NCI-H345 treated with DMSO at 0.1 percent for 48 hours (cell line): ENCODE data around the gene HOXA7.
A peak's percentile ranks its signal among the peaks of the same experiment; 100 is the strongest.

Experiments used
- DNase-seq: peaks from one replicate; lab custom pipeline; 2025; ENCODE audit not compliant: unreplicated experiment; lab: John Stamatoyannopoulos, UW

HOXA7 gene

DNA sequence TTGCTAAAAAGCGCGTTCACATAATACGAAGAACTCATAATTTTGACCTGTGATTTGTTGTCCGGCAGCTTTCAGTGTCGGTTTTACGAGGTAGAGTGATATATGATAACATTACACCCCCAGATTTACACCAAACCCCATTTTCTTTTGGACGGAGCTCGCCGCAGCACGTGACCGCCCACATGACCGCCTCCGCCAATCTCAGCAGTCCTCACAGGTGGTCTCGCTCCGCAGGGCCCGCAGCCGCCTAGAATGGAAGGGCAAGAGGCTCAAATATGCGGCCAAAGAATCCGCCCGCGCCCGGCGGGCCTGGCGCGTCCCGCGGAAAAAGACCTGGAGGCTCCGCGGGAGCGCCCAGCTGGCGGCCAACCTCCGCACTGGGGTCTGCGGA is at the start of gene HOXA7:
Gene HOXA7 (minus strand): TSS at position 168 of the 391 bp plus-strand sequence. CDS start 130 bp downstream, at position 38.
- no peak for DNase-seq

DNA sequence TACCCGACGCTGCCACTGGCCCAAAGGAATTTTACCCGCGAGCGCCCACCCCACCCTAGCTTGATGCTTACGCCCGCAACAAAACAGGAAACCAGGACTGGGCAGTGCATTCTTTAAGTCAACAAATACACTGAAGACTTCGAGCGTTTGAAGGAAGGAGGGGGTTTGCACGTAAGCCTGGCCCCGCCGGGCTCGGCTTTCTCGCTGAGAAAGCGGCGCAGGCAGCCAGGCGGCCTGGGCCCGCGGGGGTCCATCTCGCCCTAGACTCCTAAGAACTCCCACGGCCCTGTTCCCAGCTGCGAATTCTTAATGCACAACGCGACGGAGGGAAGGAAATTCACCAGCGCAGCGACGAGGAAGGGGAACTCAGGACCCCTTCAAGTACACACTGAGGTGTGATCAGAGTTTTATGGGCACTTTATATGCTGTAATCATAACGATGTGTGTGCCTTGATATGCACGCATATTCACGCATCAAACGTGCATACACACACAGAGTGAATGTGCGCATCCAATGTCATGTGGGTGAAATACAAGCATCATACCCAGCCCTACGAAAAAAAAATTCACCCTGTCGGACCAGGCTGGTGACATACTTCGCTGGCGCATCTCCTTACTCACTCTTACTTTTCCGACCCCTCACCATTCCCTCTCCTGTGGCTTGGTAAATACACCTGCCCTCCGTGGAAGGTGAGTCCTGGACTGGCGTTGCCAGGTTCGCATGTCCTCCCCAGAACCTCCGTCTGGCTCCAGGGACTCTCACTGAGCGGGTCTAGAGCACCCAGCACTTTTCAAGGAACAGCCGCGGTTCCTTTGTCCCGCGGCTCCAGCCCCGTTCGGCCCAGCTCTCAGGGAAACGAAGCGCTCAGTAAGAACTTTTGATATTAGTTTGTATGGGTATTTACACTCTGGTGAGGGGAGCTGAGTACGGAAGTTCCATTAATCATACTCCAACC is 49.1 kb upstream of the HOXA7 start:
- DNase-seq: no peak

DNA sequence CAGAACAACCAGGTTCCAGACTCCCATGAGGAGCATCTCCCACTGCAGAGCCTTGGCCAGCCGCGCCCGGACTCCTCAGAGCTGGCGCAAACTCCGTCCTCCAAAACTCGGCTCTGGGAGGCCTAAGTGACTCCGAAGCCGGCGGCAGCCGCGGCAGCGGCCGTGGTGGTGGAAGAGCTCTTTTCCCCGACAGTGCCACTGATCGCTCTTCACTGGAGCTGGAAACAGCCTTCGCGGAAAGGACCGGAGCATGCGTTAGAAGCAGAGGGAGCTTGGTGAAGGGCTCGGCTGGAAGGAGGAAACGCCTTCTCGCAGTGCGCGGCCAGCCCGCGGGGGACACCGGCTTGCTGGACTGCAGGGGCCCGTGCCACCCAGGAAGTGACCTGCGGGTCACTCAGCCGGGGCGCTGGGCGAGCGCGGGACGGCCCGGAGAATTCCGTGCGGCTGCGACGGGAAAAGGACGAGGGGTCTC is 48.4 kb upstream of the HOXA7 start:
- DNase-seq: no peak

DNA sequence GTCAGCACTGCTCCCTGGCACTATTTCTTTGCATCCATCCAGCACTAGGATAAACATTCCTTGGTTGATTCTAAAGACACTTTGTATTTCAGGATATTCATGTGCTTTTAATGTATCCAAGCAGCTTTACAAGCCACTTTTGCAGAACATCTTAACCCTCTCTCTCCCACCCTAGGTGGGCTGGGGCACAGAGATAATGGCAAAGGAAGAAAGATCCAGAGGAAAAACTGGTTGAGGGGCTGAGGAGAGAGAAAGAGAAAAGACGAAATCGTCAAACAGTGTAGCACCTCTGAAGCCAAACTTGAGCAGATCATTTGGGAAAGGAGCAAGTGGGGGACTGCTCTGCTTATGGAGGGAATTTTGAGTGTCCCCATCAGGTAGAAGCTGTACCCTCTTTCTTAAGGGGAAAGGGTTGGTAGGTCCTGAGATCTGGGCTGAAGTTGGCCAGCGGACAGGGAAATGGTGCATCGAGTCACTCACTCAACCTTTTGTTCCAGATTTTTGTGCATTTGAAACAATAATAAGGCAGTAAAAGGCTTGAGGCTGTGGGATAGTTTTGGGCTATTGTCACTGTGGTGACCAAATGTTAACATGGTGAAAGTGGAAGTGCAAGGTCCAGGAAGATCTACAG is 47.6 kb upstream of the HOXA7 start:
- no peak for DNase-seq

DNA sequence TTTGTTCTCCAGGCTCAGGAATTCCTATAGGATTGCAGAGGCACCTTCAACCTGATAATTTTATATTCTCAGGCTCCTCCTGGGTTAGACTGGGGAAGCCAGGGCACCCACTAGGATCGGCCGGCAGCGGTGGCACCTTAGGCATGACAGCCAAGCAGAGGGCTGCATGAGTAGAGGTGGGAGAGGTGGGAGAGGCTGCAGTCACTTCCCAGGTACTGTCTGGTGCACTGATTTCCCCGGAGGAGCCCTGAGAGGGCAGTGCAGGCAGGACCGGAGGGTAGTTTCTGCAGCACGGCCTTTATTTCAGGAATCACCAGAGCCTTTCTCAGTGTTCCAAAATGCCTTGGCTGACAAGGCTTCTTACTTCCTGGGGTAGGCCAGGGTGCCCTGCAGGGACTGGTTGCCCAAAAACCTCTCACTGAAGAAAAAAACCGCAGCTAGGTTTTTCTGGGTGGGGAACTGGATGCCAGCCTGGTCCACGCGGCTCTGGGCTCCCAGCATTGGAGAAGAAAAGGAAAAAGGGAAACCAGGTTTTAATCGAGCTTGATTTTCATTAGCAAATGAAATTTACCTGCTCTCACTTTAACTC is 47.0 kb upstream of the HOXA7 start:
- DNase-seq: no peak

DNA sequence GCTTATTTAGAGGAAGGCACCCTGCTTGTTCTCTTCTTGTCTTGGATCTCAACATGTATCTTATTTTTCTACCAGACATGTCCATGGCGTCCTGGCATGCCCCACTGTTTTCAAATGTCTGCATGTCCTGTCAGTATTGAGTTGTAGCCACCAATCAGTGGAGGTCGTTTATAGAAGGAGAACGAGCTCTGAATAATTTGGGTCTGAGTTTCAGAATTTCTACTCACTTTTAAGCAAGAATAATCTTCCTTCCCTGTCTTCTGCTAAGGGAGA is 46.3 kb upstream of the HOXA7 start:
- DNase-seq: no peak

DNA sequence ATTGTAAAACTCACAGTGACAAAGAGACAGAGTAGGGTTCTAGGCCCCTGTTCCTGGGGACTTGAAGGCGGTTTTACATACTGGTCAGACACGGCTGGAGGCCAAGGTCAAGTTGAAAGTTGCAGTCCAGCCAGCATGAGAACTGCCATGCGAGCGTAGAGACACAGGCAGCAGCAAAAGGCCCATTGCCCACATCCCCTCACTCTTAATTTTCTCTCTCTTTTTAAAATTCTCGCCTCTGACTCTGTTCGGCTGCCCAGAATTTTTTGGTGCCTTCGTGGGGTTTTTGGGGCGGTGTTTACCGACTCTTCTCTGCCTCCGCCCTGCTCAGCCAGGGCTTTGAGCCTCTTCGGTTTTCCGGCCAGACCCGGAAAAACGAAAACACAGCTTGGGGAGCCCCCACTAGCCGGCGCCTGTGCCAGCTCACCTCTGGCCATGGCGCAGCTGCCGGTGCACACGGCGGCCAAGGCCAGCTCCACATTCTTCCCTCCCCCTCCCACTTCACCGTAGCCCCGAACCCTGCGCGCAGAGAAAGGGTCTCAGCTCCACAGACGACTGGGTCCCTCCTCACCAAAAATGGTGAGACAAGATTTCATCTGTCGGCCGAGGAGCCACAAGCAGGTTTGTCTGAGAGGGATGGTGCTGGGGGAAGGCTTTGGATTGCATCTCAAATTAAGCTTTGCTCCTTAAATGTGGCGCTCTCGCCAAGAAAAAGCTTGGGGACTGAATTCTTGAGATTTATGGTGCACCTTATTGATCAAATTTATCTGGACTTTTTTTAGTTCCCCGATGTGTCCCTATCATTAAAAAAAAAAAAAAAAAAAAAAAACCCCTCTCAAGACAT is 45.8 kb upstream of the HOXA7 start:
- DNase-seq: no peak

DNA sequence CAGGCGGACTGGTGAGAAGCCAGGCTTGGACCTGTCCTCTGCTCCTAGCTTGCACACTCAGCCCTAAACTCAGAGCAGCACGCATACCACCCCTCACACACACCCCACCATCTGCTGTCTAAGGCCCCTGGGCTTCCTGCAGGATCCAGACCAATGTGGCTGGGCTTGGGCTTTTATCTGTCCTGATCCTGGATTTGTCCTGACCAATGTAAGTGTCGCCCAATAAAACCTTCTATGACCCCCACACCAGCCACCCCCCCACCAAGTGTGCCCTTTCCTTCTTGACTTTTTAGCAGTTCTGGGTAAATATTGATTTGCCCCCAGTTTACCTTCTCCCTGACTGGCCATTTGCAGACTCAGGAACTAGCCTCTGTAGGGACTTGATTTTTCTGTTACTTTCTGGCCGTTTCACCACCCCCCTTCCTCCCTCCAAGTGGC is 45.1 kb upstream of the HOXA7 start:
- DNase-seq: no peak

DNA sequence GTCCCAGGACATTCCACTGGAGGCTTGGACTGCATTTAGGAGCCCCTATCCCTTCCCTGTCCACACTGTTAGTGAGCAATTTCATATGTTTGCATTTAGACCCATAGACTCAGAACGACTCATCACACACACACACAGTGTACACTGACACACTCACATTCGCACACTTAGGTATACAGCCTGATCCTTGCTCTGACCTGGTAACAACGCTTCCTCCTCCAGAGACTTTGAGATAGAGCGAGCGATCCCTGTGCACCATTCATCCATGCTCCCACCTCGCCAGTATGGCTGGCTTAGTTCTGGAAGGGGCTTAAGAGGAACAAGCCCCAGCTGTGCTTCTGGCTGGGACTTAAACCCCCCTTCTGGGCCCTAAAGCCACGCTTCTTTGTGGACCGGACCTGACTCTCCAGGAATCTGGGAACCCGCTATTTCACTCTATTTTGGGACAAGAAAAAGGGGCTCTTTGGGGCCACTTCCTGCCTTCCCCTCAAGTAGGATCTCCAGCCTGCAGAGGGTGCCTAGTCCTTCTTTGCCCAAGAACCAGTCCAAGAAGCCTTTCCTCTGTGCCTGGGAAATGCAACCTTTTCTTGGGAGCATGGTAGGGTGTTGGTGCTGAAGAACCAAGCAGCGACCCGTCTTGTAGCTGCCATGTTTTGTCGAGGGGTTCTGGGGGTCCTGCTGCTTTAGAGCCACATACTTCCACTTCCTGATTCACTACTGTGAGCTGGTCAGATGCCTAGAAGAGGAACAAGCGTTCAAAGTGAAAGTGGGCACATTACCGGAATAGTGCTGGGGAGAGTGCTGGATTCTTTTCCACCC is 44.5 kb upstream of the HOXA7 start:
- DNase-seq: no peak

DNA sequence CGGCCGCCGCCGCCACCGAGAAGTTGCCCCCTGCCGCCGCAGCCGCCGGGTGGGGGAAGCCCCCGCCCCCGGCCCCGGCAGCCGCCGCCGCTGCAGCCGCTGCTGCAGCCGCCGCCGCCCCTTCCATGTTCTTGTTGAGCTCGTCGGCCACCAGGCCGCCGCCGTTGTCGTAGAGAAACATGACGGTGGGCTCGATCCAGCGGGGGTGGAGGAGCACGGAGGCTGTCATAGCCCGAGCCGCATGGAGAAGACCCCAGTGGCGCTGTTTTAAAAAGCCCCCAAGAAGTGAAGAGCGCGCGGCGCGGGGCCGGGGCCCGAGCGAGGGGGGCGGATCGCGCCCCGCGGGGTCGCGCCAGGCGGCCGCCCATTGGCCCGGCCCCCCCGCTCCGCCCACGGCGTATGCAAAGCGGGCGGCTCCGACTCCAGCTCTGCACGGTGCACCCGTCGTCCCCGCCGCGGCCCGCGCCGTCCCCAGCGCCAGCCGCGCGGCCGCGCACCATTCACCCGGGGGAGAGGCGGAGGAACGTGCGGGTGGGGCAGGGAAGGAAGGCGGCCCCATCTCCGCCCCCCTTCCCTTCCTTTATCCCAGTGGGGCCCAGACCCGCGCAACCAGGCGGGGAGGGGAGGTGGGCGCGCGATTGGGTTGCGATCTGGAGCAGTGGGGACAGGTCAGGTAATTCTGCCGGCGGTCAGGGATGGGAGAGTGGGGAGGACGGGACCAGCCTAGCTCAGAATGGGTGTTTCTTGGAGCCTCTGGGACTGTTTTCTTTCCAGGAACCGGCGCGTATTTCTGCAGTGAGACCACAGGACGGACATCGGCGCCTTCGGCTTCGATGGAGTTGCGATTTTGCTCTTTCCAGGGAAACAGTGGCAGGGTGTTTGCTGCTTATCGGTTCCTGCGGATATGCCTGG is 43.6 kb upstream of the HOXA7 start, which contains the start of gene HOXA13:
Gene HOXA13 (minus strand): TSS at position 243 of the 912 bp plus-strand sequence. CDS start 14 bp downstream, at position 229.
- DNase-seq: peak; percentile 38

DNA sequence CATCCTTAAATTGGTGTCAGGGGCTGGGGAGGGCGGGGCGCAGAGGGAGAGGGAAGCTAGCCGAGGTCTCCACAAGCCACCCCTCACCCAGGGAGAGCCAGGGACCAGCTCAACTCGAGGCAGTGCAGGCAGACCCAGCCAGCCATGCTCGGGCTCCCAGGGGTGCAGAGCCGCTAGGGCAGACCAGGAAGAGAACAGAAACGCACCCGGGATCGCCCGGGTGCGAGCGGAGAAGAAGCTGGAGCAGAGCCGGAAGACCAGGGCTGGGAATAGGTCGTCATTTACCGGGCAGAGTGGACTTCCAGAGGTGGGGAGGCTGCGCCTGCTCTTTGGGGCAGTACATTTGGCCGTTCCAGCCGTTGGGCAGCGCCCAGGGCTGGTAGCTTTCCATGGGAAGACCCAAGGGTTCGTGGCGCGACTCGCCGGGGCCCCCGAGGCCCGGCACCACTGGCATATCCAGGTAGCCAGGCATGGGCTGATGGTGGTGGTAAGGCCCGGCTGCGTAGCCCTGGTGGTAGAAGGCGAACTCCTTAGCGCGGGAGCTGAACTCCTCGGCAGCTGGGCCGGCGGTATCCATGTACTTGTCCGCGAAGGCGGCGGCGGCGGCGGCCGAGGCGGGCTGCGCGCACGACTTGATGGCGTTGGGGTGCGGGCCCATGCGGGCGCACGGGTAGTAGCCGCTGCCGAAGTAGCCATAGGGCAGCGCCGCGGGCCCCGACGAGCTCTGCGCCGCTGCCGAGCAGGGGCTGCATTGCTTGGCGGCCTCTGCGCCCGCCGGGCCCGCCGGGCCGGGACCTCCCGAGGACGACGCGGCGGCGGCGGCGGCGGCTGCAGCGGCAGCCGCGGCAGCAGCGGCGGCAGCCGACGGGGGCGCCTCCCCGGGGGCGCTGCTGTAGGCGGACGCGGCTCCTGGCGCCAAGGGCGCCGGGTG is 42.7 kb upstream of the HOXA7 start:
- no peak for DNase-seq

DNA sequence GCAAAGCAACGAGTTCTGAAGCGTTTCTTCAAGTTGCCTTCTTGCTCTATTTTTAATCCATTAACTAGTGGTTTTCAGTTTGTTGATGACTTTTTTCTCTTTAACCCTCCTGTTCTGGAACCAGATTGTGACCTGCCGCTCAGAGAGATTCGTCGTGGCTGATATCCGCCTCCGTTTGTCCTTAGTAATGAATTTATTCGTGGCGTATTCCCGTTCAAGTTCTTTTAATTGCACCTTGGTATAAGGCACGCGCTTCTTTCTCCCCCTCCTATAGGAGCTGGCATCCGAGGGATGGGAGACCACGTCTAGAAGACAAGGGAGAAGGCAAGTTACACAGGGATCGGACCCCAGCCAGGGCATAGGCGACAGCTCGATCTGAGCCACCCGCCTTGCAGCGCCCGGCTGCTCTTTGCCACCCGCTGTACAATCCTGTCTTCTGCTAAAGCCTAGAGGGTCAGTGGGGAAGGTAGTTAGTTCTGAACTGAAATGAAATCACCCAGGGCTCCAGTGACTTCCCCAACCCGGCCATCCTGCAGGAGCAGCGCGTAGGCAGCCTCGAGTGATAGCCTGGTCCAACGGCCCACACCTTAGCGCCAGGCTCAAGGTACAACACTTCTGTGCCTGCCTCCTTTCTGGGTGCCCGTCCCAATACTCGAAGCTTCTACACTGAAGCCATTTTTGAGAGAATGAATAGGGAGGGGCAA is 41.8 kb upstream of the HOXA7 start:
- no peak for DNase-seq

DNA sequence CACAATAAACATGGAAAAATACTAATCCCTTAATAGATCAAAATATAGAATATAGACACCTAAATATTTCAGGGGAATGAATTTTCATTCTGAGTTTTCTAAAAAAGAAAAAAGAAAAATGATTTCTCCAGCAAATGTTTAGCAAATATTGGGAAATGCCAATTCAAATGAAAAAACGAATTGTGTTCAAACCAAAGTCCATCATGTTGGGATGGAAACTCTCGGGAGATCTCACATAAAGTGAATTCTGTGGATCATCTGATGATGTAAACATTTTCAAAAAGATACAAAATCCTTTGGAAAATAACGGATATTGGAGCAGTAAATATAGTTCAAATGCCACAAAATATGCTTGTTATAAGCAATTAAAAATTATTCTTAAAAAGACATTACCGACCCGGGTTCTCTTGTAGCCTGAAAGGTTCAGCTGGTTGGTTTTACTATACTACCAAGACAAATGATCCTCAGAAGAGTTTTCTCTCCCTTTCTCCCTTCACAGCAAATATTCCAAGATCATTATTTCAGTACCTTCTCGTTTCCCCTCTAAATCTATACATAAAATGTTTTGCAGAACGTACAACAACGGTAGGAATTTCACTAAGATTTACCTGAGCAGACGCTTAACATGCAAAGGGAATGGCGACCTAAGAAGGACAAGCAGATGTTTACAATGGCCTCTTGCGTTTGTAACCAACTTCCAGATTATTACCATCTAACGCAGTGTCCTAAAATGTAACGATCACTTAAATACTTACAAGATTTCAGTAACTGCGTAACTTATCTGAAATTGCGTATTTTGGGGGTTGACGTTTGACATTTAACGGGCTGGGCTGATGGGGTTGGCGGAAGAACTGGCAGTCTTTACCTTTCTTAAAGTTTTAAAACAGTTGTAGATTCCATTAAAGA is 40.9 kb upstream of the HOXA7 start:
- DNase-seq: no peak

DNA sequence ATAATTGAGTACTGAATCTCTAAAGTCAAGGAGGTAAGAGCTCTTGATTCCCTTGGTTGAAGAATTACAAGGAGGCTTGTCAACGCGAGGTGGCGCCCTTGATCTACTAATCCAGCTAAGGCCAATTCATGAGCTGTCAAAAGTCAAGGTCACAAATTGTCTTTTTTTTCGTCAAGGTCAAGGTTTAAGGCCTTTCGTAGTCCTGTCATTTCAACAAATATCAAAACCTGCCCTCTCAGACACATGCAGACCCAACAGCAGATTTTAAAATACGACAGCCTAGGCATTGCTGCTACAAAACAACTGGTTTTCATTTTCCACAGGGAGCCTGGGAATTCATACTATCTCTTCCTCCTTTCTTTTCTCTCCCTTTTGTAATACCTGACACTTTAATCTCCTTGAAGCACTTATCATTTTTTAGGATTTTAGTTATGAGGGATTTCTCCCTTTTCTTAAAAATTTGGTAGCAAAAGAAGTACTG is 39.9 kb upstream of the HOXA7 start:
- DNase-seq: peak; percentile 62

DNA sequence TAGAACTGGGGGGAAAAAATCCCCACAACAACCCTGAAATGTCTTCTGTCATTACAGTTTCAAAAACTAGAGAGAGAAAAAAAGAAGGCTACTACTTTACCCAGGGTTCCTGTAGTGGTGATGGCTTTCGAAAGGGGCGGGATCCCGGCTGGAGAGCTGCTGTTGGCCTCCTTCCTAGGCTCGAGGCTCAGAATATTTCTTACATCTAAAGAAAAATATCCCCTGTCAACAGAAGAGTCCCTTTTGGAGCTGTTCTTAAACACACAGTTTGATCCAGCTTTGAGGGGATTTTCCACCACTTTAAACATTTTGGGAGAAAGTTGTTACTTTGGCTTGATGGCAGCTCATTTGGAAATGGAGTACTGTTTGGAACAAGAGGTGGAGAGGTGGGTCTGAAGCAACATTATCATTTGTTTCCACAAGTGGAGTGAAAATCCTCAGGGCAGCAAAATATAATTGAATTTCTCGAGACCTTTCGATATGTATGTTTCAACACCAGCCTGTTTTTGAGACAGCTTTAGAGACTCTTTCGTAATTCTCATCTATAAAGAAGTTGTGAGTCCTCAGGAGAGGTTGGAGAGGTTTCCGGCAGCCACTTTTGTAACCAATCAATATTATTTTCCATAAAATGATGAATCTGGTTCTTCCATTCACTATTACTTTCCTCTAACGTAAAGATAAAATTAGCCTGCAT is 38.4 kb upstream of the HOXA7 start:
- no peak for DNase-seq

DNA sequence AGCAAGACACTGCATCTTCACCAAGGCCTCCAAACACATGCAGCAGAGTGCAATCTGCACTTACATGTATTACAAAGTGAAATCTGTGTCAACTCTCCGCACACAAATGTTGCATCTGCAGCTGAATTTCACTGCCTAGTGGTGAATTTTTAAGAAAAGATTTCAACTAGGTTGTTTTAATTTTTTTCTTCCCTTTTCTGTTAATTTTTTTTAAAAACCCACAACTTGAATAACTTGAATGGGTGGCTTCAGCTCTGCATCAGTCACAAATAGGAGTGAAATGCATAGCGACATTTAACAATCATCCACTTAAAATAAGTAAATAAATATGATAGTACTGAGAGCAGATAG is 37.5 kb upstream of the HOXA7 start:
- no peak for DNase-seq
